GM12874 (cell line): ENCODE data around the gene DENND2D.

ENCODE experiments used
- TF ChIP-seq, protein P1 (sequence below): IDR thresholded peaks from 2 replicates; pipeline ENCODE4 v1.5.1; 2011; ENCODE audit warnings: low read depth, mild to moderate bottlenecking, control low read depth, low read length, moderate library complexity; ENCODE audit not compliant: insufficient read depth

The DENND2D gene, protein sequence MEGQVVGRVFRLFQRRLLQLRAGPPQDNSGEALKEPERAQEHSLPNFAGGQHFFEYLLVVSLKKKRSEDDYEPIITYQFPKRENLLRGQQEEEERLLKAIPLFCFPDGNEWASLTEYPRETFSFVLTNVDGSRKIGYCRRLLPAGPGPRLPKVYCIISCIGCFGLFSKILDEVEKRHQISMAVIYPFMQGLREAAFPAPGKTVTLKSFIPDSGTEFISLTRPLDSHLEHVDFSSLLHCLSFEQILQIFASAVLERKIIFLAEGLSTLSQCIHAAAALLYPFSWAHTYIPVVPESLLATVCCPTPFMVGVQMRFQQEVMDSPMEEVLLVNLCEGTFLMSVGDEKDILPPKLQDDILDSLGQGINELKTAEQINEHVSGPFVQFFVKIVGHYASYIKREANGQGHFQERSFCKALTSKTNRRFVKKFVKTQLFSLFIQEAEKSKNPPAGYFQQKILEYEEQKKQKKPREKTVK

GRCh38 chr1:111199881-111200801, at the start of gene DENND2D:
TSS of gene DENND2D (minus strand) at chr1:111200646. CDS start at chr1:111200459, 187 bp downstream.
- TF ChIP-seq, protein P1, sequence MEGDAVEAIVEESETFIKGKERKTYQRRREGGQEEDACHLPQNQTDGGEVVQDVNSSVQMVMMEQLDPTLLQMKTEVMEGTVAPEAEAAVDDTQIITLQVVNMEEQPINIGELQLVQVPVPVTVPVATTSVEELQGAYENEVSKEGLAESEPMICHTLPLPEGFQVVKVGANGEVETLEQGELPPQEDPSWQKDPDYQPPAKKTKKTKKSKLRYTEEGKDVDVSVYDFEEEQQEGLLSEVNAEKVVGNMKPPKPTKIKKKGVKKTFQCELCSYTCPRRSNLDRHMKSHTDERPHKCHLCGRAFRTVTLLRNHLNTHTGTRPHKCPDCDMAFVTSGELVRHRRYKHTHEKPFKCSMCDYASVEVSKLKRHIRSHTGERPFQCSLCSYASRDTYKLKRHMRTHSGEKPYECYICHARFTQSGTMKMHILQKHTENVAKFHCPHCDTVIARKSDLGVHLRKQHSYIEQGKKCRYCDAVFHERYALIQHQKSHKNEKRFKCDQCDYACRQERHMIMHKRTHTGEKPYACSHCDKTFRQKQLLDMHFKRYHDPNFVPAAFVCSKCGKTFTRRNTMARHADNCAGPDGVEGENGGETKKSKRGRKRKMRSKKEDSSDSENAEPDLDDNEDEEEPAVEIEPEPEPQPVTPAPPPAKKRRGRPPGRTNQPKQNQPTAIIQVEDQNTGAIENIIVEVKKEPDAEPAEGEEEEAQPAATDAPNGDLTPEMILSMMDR, result no peak

DNA sequence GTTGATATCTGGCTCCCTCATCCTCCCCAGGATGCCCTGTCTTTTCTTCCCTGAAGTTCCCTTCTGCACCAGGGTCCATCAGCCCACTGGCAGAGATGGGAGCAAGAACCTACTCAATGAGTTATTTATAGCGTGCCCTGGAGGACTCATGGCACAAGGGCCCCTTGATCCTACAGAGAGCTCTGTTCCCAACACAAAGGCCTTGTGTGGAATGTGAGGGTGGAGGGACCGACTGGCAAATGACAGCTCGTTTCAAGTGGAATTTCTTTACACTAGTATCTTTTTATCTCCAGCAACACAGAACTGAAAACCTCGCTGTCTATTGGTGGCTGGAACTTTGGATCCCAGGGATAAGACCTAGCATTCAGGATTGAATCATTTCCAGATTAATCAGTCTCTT, 49.5 kb upstream of the DENND2D start:
- TF ChIP-seq, protein P1, result no peak

- TF ChIP-seq, protein P1, result no peak
Observed at GRCh38 chr1:111247125-111247838, 46.8 kb upstream of the DENND2D start.

GRCh38 chr1:111242805-111243523, 42.5 kb upstream of the DENND2D start:
- TF ChIP-seq, protein P1, result no peak

- TF ChIP-seq, protein P1, result no peak
Observed at GRCh38 chr1:111241797-111242196, 41.4 kb upstream of the DENND2D start.

DNA sequence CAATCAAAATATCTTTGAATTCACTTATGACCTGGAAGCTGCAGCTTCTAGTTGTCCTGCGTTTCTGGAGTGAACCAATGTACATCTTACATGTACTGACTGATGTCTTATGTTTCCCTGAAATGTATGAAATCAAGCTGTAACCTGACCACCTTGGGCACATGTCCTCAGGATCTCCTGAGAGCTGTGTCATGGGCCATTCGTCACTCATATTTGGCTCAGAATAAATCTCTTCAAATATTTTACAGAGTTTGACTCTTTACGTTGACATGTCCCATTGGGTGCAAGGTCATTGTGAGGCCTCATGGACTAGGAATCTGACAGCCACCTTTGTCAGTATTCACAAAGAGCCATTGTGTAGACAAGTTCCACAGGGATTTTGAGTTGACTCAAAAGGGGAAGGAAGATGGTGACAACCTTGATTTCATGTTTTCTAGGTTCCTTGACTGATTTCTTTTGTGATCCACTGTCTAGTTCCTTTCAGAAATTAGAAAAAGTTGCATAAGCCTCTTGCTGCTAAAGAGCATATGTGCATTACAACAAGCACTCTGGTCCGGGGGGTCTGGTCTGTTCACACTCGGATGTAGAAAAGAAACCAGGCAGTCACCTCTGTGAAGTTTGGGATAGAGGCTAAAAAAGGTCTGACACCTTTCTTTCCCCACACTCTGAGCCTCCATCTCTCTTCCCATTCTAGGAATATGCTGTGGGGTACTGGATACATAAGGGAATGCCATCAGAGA, 37.8 kb upstream of the DENND2D start:
- TF ChIP-seq, protein P1, result no peak
